ENCODE data around the gene SERPINB1. TPM values are rescaled to one million over a fixed set of nuclear protein-coding genes. Genes with fewer than 3 reads are reported as not detected.

SERPINB1 gene
- total RNA-seq, 2 experiments from 2014 or later = 1.2 to 3.5 TPM

- BruUV-seq (replicated peaks) = TSS peak; percentile 51
- Histone ChIP-seq H3K4me2 (ENCODE audit: low read length) (no peak overlapping the region), H3K27ac (ENCODE audit: low read depth, low read length, poor library complexity, severe bottlenecking) (no peak overlapping the region), H3K79me2 (ENCODE audit: insufficient read depth, low read depth, low read length) (no peaks in the 10 kb centered on the region), H2AFZ (ENCODE audit: low read length) (no peak overlapping the region), H3K4me3 (ENCODE audit: low read depth, low read length, poor library complexity, severe bottlenecking) (no peak overlapping the region), H3K9me2 (ENCODE audit: insufficient read depth, low read length) (no peaks in the 10 kb centered on the region), H3K4me1 (ENCODE audit: insufficient read depth, low read length, poor library complexity, severe bottlenecking) (peaks cover 8% of the 10 kb centered on the region), H4K20me1 (ENCODE audit: insufficient read depth, low read length) (no peaks in the 10 kb centered on the region), H3K9me3 (ENCODE audit: low read length) (no peaks in the 10 kb centered on the region), H3K36me3 (ENCODE audit: insufficient read depth, low read length) (no peaks in the 10 kb centered on the region)
- no peak for DNase-seq (ENCODE audit: low spot score)
- TF ChIP-seq CTCF (conservative IDR thresholded peaks at IDR 0.05; ENCODE audit: low read length) (no peak), EZH2phosphoT487 (IDR thresholded peaks at IDR 0.05; ENCODE audit: borderline replicate concordance, low read depth, low read length) (no peak)
- ChIA-PET POLR2A (interaction anchor here (1.4 kb wide), 1 partner anchor 93 kb away, joined by 4 read pairs; no protein-coding TSS in a partner anchor), CTCF (ENCODE audit: unreplicated experiment) (interaction anchor here (3.2 kb wide), 1 partner anchor 113 kb away, joined by 10 read pairs; no protein-coding TSS in a partner anchor)
- intact Hi-C loops (cut with micrococcal nuclease; ENCODE audit: unreplicated experiment) = no loop called here
Measured at GRCh38 chr6:2839195-2839981, 2.3 kb downstream of the SERPINB1 start.

DNA sequence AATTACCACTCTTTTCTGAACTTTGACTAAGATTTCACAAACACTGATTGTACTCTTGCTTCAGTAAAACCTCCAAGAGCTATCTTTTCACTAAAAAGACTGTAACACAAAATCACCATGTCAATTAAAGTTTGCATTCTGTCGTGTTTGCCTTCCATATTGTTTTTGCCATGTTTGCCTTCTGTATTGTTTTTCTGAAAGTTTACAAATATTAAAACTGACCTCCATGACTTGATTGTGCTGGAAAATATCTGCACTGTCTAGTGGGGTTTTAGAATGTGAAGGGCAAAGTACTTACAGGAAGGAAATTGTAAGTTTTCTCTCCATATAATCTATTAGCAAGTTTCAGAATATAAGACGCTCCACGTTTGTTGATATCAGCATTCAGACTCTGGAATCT is 3.4 kb downstream of the SERPINB1 start:
- H3K4me3 ChIP-seq (ENCODE audit: low read depth, low read length, poor library complexity, severe bottlenecking) = no peak overlapping the region
- DNase-seq (ENCODE audit: low spot score) = no peak
- no peak overlapping the region for H2AFZ ChIP-seq (ENCODE audit: low read length)
- H3K9me3 ChIP-seq (ENCODE audit: low read length) = no peaks in the 10 kb centered on the region
- intact Hi-C loops (cut with micrococcal nuclease; ENCODE audit: unreplicated experiment) = no loop called here
- no peaks in the 10 kb centered on the region for H3K79me2 ChIP-seq (ENCODE audit: insufficient read depth, low read depth, low read length)
- no TSS peak for BruUV-seq (replicated peaks)
- H3K36me3 ChIP-seq (ENCODE audit: insufficient read depth, low read length) = no peaks in the 10 kb centered on the region
- H4K20me1 ChIP-seq (ENCODE audit: insufficient read depth, low read length) = no peaks in the 10 kb centered on the region
- no peak for TF ChIP-seq EZH2phosphoT487 (IDR thresholded peaks at IDR 0.05; ENCODE audit: borderline replicate concordance, low read depth, low read length)
- TF ChIP-seq CTCF (conservative IDR thresholded peaks at IDR 0.05; ENCODE audit: low read length) = no peak
- no peaks in the 10 kb centered on the region for H3K9me2 ChIP-seq (ENCODE audit: insufficient read depth, low read length)
- ChIA-PET POLR2A (no interaction called here), CTCF (ENCODE audit: unreplicated experiment) (no interaction called here)
- peaks cover 6% of the 10 kb centered on the region for H3K4me1 ChIP-seq (ENCODE audit: insufficient read depth, low read length, poor library complexity, severe bottlenecking)
- no peak overlapping the region for H3K27ac ChIP-seq (ENCODE audit: low read depth, low read length, poor library complexity, severe bottlenecking)
- H3K4me2 ChIP-seq (ENCODE audit: low read length) = no peak overlapping the region

GRCh38 chr6:2834262-2834661 is 7.4 kb downstream of the SERPINB1 start:
- no TSS peak for BruUV-seq (replicated peaks)
- ChIA-PET CTCF (ENCODE audit: unreplicated experiment) (no interaction called here), POLR2A (interaction anchor here (0.8 kb wide), 1 partner anchor 12 kb away, joined by 3 read pairs; no protein-coding TSS in a partner anchor)
- Histone ChIP-seq H3K4me1 (ENCODE audit: insufficient read depth, low read length, poor library complexity, severe bottlenecking) (no peaks in the 10 kb centered on the region), H3K36me3 (ENCODE audit: insufficient read depth, low read length) (no peaks in the 10 kb centered on the region), H2AFZ (ENCODE audit: low read length) (no peak overlapping the region), H3K27ac (ENCODE audit: low read depth, low read length, poor library complexity, severe bottlenecking) (no peak overlapping the region), H4K20me1 (ENCODE audit: insufficient read depth, low read length) (no peaks in the 10 kb centered on the region), H3K4me3 (ENCODE audit: low read depth, low read length, poor library complexity, severe bottlenecking) (no peak overlapping the region), H3K4me2 (ENCODE audit: low read length) (no peak overlapping the region), H3K9me2 (ENCODE audit: insufficient read depth, low read length) (no peaks in the 10 kb centered on the region), H3K79me2 (ENCODE audit: insufficient read depth, low read depth, low read length) (no peaks in the 10 kb centered on the region), H3K9me3 (ENCODE audit: low read length) (no peaks in the 10 kb centered on the region)
- no peak for TF ChIP-seq EZH2phosphoT487 (IDR thresholded peaks at IDR 0.05; ENCODE audit: borderline replicate concordance, low read depth, low read length)
- intact Hi-C loops (cut with micrococcal nuclease; ENCODE audit: unreplicated experiment) = no loop called here
- DNase-seq (ENCODE audit: low spot score) = no peak
